HepG2 (cell line): ENCODE data around the gene TOMM40L. TPM values are rescaled to one million over a fixed set of nuclear protein-coding genes. Genes with fewer than 3 reads are reported as not detected.

Experiments
- DMAP1 ChIP-seq: IDR thresholded peaks from 2 replicates; pipeline ENCODE4 v1.6.1; 2016
- ETV5 ChIP-seq: IDR thresholded peaks from 2 replicates; pipeline ENCODE4 v1.6.1; 2018; ENCODE audit warnings: missing biosample characterization, missing genetic modification reagents, inconsistent platforms, borderline replicate concordance
- FIP1L1 ChIP-seq: fragments of 200-400 bp; formaldehyde crosslinking; IDR thresholded peaks from 2 replicates; pipeline ENCODE4 v1.6.1; 2018; ENCODE audit warnings: low read depth, mild to moderate bottlenecking, low read length, moderate library complexity, borderline replicate concordance; ENCODE audit not compliant: insufficient read depth
- GTF3A ChIP-seq: sonication (generic); formaldehyde crosslinking; conservative IDR thresholded peaks from 2 replicates; pipeline ENCODE4 v1.4.0; 2020; ENCODE audit warnings: mild to moderate bottlenecking, missing genetic modification reagents
- HDAC1 ChIP-seq: sonication (generic); formaldehyde crosslinking; IDR thresholded peaks from 2 replicates; pipeline ENCODE4 v1.5.1; 2020; ENCODE audit warnings: mild to moderate bottlenecking, missing genetic modification reagents
- HDAC6 ChIP-seq: fragments of 200-600 bp; sonication (generic); IDR thresholded peaks from 2 replicates; pipeline ENCODE4 v1.7.0; 2017; ENCODE audit warnings: mild to moderate bottlenecking, antibody characterized with exemption, low read length, low read depth
- KDM5A ChIP-seq: fragments of 200-600 bp; sonication (generic); IDR thresholded peaks from 2 replicates; pipeline ENCODE4 v1.7.0; 2018; ENCODE audit warnings: antibody characterized with exemption, mild to moderate bottlenecking, low read length, borderline replicate concordance
- MLLT10 ChIP-seq: sonication (generic); formaldehyde crosslinking; IDR thresholded peaks from 2 replicates; pipeline ENCODE4 v1.4.0; 2020; ENCODE audit warnings: missing genetic modification reagents
- NCOR1 ChIP-seq: fragments of 200-600 bp; sonication (generic); IDR thresholded peaks from 2 replicates; pipeline ENCODE4 v1.7.0; 2017; ENCODE audit warnings: antibody characterized with exemption, low read length, borderline replicate concordance
- RBM22 ChIP-seq: fragments of 200-400 bp; formaldehyde crosslinking; optimal IDR thresholded peaks from 2 replicates; pipeline ENCODE3; 2017; ENCODE audit warnings: mild to moderate bottlenecking, low read length, moderate library complexity
- THYN1 ChIP-seq: sonication (generic); formaldehyde crosslinking; IDR thresholded peaks from 2 replicates; pipeline ENCODE4 v1.8.1; 2023; ENCODE audit warnings: low read depth, mild to moderate bottlenecking, moderate library complexity, missing genetic modification reagents, borderline replicate concordance
- ZFX ChIP-seq: sonication (generic); formaldehyde crosslinking; IDR thresholded peaks from 2 replicates; pipeline ENCODE4 v1.4.0; 2020; ENCODE audit warnings: mild to moderate bottlenecking, low read depth, missing genetic modification reagents, moderate library complexity
- ZKSCAN8 ChIP-seq: IDR thresholded peaks from 2 replicates; pipeline ENCODE4 v1.6.1; 2016; ENCODE audit warnings: borderline replicate concordance, missing genetic modification reagents, missing compliant biosample characterization
- ZMYM4 ChIP-seq: sonication (generic); formaldehyde crosslinking; IDR thresholded peaks from 2 replicates; pipeline ENCODE4 v1.8.1; 2023; ENCODE audit warnings: mild to moderate bottlenecking, missing genetic modification reagents
- ZNF7 ChIP-seq: IDR thresholded peaks from 2 replicates; pipeline ENCODE4 v1.6.1; 2016; ENCODE audit warnings: missing biosample characterization, missing genetic modification reagents
- ZSCAN9 ChIP-seq: IDR thresholded peaks from 2 replicates; pipeline ENCODE4 v1.6.1; 2016; ENCODE audit warnings: borderline replicate concordance
- polyA plus RNA-seq, 8 experiments: library from polyadenylated mRNA; depleted of rRNA in 3 of 8; stranded (reverse) in 7 of 8; unstranded in 1 of 8; fragments of >200 nt; fragmentation: Illumina TruSeq in 4 of 8; extraction: Trizol in 4 of 8; gene quantifications; 2 replicates each; pipeline versions ENCODE4 v1.2.1 to v1.2.3, GENCODE V29; 2011 to 2016; ENCODE audit warnings: low read depth in 4 of 8, missing spikeins in 1 of 8, mixed read lengths in 1 of 8; ENCODE audit not compliant: insufficient read depth in 1 of 8
- total RNA-seq, 5 experiments: library from RNA; depleted of rRNA; stranded (reverse); fragments of >200 nt; fragmentation: Illumina TruSeq; extraction: Trizol; gene quantifications; 2 replicates each; pipeline ENCODE4 v1.2.3, GENCODE V29; 2016; ENCODE audit warnings: low read depth in 1 of 5
- TF ChIP-seq, protein P1 (sequence below): sonication (generic); formaldehyde crosslinking; IDR thresholded peaks from 2 replicates; pipeline ENCODE4 v1.5.0; 2020; ENCODE audit warnings: mild to moderate bottlenecking, low read depth, missing genetic modification reagents, borderline replicate concordance
- TF ChIP-seq, protein P2 (sequence below): sonication (generic); formaldehyde crosslinking; IDR thresholded peaks from 2 replicates; pipeline ENCODE4 v1.4.0; 2020; ENCODE audit warnings: missing genetic modification reagents, borderline replicate concordance
- TF ChIP-seq, protein P3 (sequence below): sonication (generic); formaldehyde crosslinking; IDR thresholded peaks from 2 replicates; pipeline ENCODE4 v1.4.0; 2020; ENCODE audit warnings: mild to moderate bottlenecking, low read depth, missing genetic modification reagents
- TF ChIP-seq, protein P4 (sequence below): sonication (generic); formaldehyde crosslinking; IDR thresholded peaks from 2 replicates; pipeline ENCODE4 v1.5.0; 2020; ENCODE audit warnings: missing genetic modification reagents
- TF ChIP-seq, protein P5 (sequence below): sonication (generic); formaldehyde crosslinking; IDR thresholded peaks from 2 replicates; pipeline ENCODE4 v1.4.0; 2020; ENCODE audit warnings: missing genetic modification reagents, borderline replicate concordance

Gene TOMM40L
- total and polyA plus RNA-seq, 2 of the 13 experiments (the other 11 are each of a cell fraction or from before 2014, with no cell fraction given): 14.1 to 26.2 TPM

DNA sequence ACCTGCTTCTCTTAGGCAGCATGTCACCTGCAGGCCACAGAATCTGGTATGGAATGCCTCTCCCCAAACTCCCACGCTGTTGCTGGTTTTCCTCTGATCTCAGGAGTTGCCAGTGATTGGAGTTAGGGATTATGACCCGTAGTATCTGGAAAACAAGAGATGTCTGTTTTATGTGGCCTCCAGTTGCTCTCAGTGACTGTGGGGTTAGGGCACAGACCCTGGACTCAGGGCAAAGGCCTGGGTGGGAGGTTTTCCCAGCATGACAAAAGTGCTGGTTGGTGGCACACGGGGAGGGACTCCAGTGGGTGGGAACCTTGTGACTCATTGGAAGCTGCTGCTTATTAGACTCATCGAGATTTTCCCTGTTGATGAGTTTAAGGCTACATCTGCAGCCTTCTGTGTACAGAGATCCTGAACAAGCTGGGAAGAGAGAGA lies 12.2 kb downstream of the TOMM40L start, which contains the start of gene NR1I3 (continued):
- TF ChIP-seq KDM5A: no peak
- TF ChIP-seq ZFX (CRISPR knock-in tag): peak; percentile 47
- TF ChIP-seq FIP1L1: no peak
- peak; percentile 83 for TF ChIP-seq HDAC1 (CRISPR knock-in tag)
- TF ChIP-seq MLLT10 (CRISPR knock-in tag): no peak
- TF ChIP-seq DMAP1 (CRISPR knock-in tag): no peak
- TF ChIP-seq, protein P1, sequence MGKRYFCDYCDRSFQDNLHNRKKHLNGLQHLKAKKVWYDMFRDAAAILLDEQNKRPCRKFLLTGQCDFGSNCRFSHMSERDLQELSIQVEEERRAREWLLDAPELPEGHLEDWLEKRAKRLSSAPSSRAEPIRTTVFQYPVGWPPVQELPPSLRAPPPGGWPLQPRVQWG (CRISPR knock-in tag): no peak
- no peak for TF ChIP-seq HDAC6
- TF ChIP-seq, protein P2, sequence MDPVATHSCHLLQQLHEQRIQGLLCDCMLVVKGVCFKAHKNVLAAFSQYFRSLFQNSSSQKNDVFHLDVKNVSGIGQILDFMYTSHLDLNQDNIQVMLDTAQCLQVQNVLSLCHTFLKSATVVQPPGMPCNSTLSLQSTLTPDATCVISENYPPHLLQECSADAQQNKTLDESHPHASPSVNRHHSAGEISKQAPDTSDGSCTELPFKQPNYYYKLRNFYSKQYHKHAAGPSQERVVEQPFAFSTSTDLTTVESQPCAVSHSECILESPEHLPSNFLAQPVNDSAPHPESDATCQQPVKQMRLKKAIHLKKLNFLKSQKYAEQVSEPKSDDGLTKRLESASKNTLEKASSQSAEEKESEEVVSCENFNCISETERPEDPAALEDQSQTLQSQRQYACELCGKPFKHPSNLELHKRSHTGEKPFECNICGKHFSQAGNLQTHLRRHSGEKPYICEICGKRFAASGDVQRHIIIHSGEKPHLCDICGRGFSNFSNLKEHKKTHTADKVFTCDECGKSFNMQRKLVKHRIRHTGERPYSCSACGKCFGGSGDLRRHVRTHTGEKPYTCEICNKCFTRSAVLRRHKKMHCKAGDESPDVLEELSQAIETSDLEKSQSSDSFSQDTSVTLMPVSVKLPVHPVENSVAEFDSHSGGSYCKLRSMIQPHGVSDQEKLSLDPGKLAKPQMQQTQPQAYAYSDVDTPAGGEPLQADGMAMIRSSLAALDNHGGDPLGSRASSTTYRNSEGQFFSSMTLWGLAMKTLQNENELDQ: no peak
- no peak for TF ChIP-seq RBM22
- TF ChIP-seq, protein P3, sequence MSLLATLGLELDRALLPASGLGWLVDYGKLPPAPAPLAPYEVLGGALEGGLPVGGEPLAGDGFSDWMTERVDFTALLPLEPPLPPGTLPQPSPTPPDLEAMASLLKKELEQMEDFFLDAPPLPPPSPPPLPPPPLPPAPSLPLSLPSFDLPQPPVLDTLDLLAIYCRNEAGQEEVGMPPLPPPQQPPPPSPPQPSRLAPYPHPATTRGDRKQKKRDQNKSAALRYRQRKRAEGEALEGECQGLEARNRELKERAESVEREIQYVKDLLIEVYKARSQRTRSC (CRISPR knock-in tag): no peak
- TF ChIP-seq THYN1 (CRISPR knock-in tag): no peak
- TF ChIP-seq, protein P4, sequence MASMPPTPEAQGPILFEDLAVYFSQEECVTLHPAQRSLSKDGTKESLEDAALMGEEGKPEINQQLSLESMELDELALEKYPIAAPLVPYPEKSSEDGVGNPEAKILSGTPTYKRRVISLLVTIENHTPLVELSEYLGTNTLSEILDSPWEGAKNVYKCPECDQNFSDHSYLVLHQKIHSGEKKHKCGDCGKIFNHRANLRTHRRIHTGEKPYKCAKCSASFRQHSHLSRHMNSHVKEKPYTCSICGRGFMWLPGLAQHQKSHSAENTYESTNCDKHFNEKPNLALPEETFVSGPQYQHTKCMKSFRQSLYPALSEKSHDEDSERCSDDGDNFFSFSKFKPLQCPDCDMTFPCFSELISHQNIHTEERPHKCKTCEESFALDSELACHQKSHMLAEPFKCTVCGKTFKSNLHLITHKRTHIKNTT (CRISPR knock-in tag): no peak
- TF ChIP-seq ZSCAN9 (CRISPR knock-in tag): no peak
- no peak for TF ChIP-seq ZKSCAN8
- TF ChIP-seq ZNF7 (CRISPR knock-in tag): no peak
- peak; percentile 97; the same call in 1 of the 2 replicates for TF ChIP-seq NCOR1
- peak; percentile 69 for TF ChIP-seq ZMYM4 (CRISPR knock-in tag)
- TF ChIP-seq, protein P5, sequence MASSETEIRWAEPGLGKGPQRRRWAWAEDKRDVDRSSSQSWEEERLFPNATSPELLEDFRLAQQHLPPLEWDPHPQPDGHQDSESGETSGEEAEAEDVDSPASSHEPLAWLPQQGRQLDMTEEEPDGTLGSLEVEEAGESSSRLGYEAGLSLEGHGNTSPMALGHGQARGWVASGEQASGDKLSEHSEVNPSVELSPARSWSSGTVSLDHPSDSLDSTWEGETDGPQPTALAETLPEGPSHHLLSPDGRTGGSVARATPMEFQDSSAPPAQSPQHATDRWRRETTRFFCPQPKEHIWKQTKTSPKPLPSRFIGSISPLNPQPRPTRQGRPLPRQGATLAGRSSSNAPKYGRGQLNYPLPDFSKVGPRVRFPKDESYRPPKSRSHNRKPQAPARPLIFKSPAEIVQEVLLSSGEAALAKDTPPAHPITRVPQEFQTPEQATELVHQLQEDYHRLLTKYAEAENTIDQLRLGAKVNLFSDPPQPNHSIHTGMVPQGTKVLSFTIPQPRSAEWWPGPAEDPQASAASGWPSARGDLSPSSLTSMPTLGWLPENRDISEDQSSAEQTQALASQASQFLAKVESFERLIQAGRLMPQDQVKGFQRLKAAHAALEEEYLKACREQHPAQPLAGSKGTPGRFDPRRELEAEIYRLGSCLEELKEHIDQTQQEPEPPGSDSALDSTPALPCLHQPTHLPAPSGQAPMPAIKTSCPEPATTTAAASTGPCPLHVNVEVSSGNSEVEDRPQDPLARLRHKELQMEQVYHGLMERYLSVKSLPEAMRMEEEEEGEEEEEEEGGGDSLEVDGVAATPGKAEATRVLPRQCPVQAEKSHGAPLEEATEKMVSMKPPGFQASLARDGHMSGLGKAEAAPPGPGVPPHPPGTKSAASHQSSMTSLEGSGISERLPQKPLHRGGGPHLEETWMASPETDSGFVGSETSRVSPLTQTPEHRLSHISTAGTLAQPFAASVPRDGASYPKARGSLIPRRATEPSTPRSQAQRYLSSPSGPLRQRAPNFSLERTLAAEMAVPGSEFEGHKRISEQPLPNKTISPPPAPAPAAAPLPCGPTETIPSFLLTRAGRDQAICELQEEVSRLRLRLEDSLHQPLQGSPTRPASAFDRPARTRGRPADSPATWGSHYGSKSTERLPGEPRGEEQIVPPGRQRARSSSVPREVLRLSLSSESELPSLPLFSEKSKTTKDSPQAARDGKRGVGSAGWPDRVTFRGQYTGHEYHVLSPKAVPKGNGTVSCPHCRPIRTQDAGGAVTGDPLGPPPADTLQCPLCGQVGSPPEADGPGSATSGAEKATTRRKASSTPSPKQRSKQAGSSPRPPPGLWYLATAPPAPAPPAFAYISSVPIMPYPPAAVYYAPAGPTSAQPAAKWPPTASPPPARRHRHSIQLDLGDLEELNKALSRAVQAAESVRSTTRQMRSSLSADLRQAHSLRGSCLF: no peak
- TF ChIP-seq ETV5 (CRISPR knock-in tag): no peak
- TF ChIP-seq GTF3A: no peak
- TF ChIP-seq, all 625 proteins: peak for 114
